ENCODE results near the gene EMC1. TPM values are rescaled to one million over a fixed set of nuclear protein-coding genes. Genes with fewer than 3 reads are reported as not detected.

EMC1 gene
- total and polyA plus RNA-seq, 7 donors = 1.2 to 46.5 (median 19.6) TPM

DNA sequence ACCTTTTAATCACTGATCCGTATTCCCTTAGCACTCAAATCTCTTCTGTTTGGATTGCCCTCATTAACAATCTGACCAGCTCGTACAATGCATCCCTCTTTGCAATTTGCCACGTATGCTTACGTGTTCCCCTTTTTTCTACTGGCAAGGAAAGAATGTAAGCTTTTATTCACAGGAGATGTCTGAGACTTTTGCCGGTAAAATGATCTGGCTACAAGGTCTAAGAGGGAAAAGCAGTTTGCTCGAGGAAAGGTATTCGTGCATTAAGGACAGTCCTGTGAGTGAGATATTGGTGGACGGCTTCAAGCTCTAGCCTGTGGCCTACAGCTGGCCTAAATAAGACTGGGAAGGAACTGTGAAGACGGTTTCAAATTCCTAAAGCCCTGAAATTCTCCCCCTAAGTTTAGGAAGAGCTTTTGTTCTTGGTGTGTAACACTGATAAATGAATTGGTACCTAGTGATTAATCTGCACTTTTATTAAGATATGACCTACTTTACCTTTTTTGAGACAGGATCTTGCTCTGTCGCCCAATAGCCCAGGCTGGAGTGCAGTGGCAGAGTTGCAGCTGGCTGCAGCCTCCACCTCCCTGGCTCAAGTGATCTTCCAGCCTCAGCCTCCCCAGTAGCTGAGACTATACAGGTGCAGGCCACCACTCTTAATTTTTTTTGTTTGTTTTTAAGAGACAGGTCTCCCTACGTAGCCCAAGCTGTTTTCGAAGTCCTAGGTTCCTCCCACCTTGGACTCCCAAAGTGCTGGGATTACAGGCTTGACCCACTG lies 40.4 kb downstream of the EMC1 start:
- TF ChIP-seq POLR2AphosphoS5 (IDR thresholded peaks at IDR 0.05) (no peak), POLR2A (IDR thresholded peaks at IDR 0.05) (no peak), EP300 (IDR thresholded peaks at IDR 0.05) (no peak)
- TF ChIP-seq, protein P1, sequence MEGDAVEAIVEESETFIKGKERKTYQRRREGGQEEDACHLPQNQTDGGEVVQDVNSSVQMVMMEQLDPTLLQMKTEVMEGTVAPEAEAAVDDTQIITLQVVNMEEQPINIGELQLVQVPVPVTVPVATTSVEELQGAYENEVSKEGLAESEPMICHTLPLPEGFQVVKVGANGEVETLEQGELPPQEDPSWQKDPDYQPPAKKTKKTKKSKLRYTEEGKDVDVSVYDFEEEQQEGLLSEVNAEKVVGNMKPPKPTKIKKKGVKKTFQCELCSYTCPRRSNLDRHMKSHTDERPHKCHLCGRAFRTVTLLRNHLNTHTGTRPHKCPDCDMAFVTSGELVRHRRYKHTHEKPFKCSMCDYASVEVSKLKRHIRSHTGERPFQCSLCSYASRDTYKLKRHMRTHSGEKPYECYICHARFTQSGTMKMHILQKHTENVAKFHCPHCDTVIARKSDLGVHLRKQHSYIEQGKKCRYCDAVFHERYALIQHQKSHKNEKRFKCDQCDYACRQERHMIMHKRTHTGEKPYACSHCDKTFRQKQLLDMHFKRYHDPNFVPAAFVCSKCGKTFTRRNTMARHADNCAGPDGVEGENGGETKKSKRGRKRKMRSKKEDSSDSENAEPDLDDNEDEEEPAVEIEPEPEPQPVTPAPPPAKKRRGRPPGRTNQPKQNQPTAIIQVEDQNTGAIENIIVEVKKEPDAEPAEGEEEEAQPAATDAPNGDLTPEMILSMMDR (IDR thresholded peaks at IDR 0.05) = no peak
- 13 to 21% methylated on average over 12 of the region's 12 CpGs for WGBS, 2 donors
- Histone ChIP-seq H3K4me3 (peak overlapping the region; percentile 67 to 94 (median 84)), H3K27me3 (no peaks in the 10 kb centered on the region), H3K4me1 (peaks cover 0 to 52% (median 44%) of the 10 kb centered on the region in 4 donors), H3K27ac (peak overlapping the region; percentile 95 to 98 (median 96)), H3K36me3 (no peaks in the 10 kb centered on the region), H3K9me3 (no peaks in the 10 kb centered on the region)
- intact Hi-C loops (cut with DNase I) = loop anchor here (1.0 to 10.0 kb wide), 2 partner anchors 30 to 306 kb away; partner anchors contain the start of gene ALDH4A1
- DNase-seq = no peak

GRCh38 chr1:19209990-19210771 lies 41.1 kb downstream of the EMC1 start, which contains the start of gene UBR4:
UBR4 (minus strand) TSS chr1:19210266; CDS start chr1:19210248, 18 bp downstream.
- Histone ChIP-seq H3K27ac (peak within 1 kb of the TSS; percentile 95 to 98 (median 96)), H3K4me3 (peak within 1 kb of the TSS; percentile 67 to 94 (median 84)), H3K36me3 (no peaks in the 10 kb centered on the region), H3K27me3 (no peaks in the 10 kb centered on the region), H3K4me1 (peaks cover 0 to 60% (median 50%) of the 10 kb centered on the region in 4 donors), H3K9me3 (no peaks in the 10 kb centered on the region)
- peak; percentile 98 for DNase-seq
- TF ChIP-seq POLR2AphosphoS5 (IDR thresholded peaks at IDR 0.05) = peak; percentile 95 to 99 (median 98)
- TF ChIP-seq POLR2A (IDR thresholded peaks at IDR 0.05) = peak; percentile 82 to 93
- TF ChIP-seq EP300 (IDR thresholded peaks at IDR 0.05) = peak in 1 of 4 donors; percentile 89
- TF ChIP-seq, protein P1 (IDR thresholded peaks at IDR 0.05) = no peak
- intact Hi-C loops (cut with DNase I) = loop anchor here (1.0 to 10.0 kb wide), 3 partner anchors 31 to 975 kb away; partner anchors contain the start of genes ALDH4A1, PLA2G2C and UBXN10
- 0% methylated on average over 80 of the region's 80 CpGs for WGBS, 2 donors

GRCh38 chr1:19209439-19209989 lies 41.8 kb downstream of the EMC1 start:
- no peaks in the 10 kb centered on the region for H3K9me3 ChIP-seq
- H3K36me3 ChIP-seq = no peaks in the 10 kb centered on the region
- TF ChIP-seq POLR2A (IDR thresholded peaks at IDR 0.05) (no peak), POLR2AphosphoS5 (IDR thresholded peaks at IDR 0.05) (no peak), EP300 (IDR thresholded peaks at IDR 0.05) (no peak)
- TF ChIP-seq, protein P1 (IDR thresholded peaks at IDR 0.05) = no peak
- H3K27ac ChIP-seq = peak overlapping the region; percentile 95 to 98 (median 96)
- WGBS, 2 donors = 0 to 1% methylated on average over 28 of the region's 28 CpGs
- H3K27me3 ChIP-seq = no peaks in the 10 kb centered on the region
- intact Hi-C loops (cut with DNase I) = loop anchor here (10.0 kb wide), 1 partner anchor 975 kb away; the partner anchor contains the start of genes PLA2G2C and UBXN10
- peaks cover 0 to 66% (median 54%) of the 10 kb centered on the region in 4 donors for H3K4me1 ChIP-seq
- H3K4me3 ChIP-seq = peak overlapping the region; percentile 67 to 94 (median 84)
- DNase-seq = peak; percentile 71

- intact Hi-C loops (cut with DNase I) = loop anchor here (10.0 kb wide), 1 partner anchor 976 kb away; the partner anchor contains the start of genes PLA2G2C and UBXN10
Measured at GRCh38 chr1:19208710-19209438, 42.5 kb downstream of the EMC1 start.

More at GRCh38 chr1:19208710-19209438, 42.5 kb downstream of the EMC1 start:
- Histone ChIP-seq H3K4me1 (peaks cover 0 to 73% (median 58%) of the 10 kb centered on the region in 4 donors), H3K9me3 (no peaks in the 10 kb centered on the region), H3K36me3 (no peaks in the 10 kb centered on the region), H3K27me3 (no peaks in the 10 kb centered on the region), H3K4me3 (peak overlapping the region; percentile 67 to 94 (median 84)), H3K27ac (peak overlapping the region; percentile 95 to 98 (median 96))
- WGBS, 2 donors = 27 to 31% methylated on average over 8 of the region's 8 CpGs
- DNase-seq = no peak
- peak in 1 of 4 donors; percentile 46 for TF ChIP-seq POLR2AphosphoS5 (IDR thresholded peaks at IDR 0.05)
- TF ChIP-seq EP300 (IDR thresholded peaks at IDR 0.05) = no peak
